ENCODE measurements around the gene TLL2. TPM values are rescaled to one million over a fixed set of nuclear protein-coding genes. Genes with fewer than 3 reads are reported as not detected.

Gene TLL2
- total and polyA plus RNA-seq, 9 of the 15 experiments (the other 6 are each of a cell fraction or from before 2014, with no cell fraction given) = 0.09 TPM; not detected in 8

DNA sequence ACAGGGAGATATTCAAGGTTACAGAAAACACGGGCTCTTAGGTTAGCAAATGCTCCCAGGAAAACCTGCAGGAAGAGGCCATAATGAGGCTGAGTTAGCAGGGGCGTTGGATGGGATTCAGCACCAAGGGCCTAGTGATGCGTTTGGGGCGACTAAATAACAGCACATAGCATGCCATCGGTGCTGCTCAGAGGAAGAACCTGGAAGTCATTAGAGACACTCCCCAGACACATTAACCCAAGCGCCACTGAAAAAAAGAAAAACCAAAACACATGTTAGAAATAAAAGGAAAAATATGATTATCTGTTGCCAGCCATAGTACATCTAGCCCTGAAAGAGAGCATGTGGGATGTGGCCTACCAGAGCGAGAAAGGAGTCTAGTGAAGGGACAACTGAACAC, 126.1 kb downstream of the TLL2 start:
- Histone ChIP-seq H3K27me3 (ENCODE audit: control insufficient read depth in 2 of 2, insufficient read depth in 2 of 2, low read length in 2 of 2) (peaks cover 0 to 60% of the 10 kb centered on the region in 2 experiments), H4K20me1 (replicated peaks; ENCODE audit: control insufficient read depth, insufficient read depth, low read length) (no peaks in the 10 kb centered on the region), H3K4me3 (no peak overlapping the region), H3K9me3 (replicated peaks; ENCODE audit: control insufficient read depth, insufficient read depth, low read depth, low read length) (no peaks in the 10 kb centered on the region), H3K9me1 (ENCODE audit: control insufficient read depth, insufficient read depth, low read length) (no peaks in the 10 kb centered on the region), H3K36me3 (ENCODE audit: control insufficient read depth, insufficient read depth, low read length) (no peaks in the 10 kb centered on the region), H3K27ac (ENCODE audit: extremely low read depth, low read depth, low read length) (no peak overlapping the region), H2AFZ (ENCODE audit: low read depth, low read length) (no peak overlapping the region), H3K4me2 (ENCODE audit: insufficient read depth, low read length) (no peak overlapping the region), H3K79me2 (ENCODE audit: control insufficient read depth, insufficient read depth, low read length) (no peaks in the 10 kb centered on the region), H3K4me1 (replicated peaks in 1 of 2; ENCODE audit: control insufficient read depth in 2 of 2, insufficient read depth in 2 of 2, low read length in 2 of 2) (no peaks in the 10 kb centered on the region), H3K9ac (ENCODE audit: insufficient read depth in 1 of 2, low read depth in 2 of 2, low read length in 2 of 2) (no peak overlapping the region)
- FAIRE-seq (no peak), DNase-seq (ENCODE audit: extremely low read depth in 1 of 4, low spot score in 3 of 4) (no peak), ATAC-seq (no peak)
- WGBS (ENCODE audit: insufficient coverage, low coverage, missing lambda C conversion rate) = 1% methylated on average over 7 of the region's 7 CpGs
- no TSS peak for BruUV-seq (replicated peaks)
- in situ Hi-C loops (cut with MboI) (no loop called here), intact Hi-C loops (cut with micrococcal nuclease) (no loop called here)
- ChIA-PET CTCF (ENCODE audit: low intra/inter-chr PET ratio) (no interaction called here), POLR2A (no interaction called here)
- TF ChIP-seq MEF2A (IDR thresholded peaks at IDR 0.05; ENCODE audit: control insufficient read depth, low read depth, low read length) (no peak), ZNF717 (CRISPR knock-in tag; IDR thresholded peaks at IDR 0.05) (no peak), HCFC1 (IDR thresholded peaks at IDR 0.05; ENCODE audit: low read depth, low read length) (no peak), OTX1 (CRISPR knock-in tag; IDR thresholded peaks at IDR 0.05) (no peak), ILK (tag; IDR thresholded peaks at IDR 0.05; ENCODE audit: borderline replicate concordance, low read depth) (no peak), CTBP1 (IDR thresholded peaks at IDR 0.05; ENCODE audit: borderline replicate concordance) (no peak), BRD9 (IDR thresholded peaks at IDR 0.05; ENCODE audit: low read depth, partially characterized antibody) (no peak), SNRNP70 (optimal IDR thresholded peaks at IDR 0.05; ENCODE audit: low read depth, low read length) (no peak), ZNF24 (IDR thresholded peaks at IDR 0.05) (no peak), ZKSCAN3 (CRISPR knock-in tag; IDR thresholded peaks at IDR 0.05) (no peak), POLR2G (IDR thresholded peaks at IDR 0.05; ENCODE audit: low read depth, low read length) (no peak), ILF3 (IDR thresholded peaks at IDR 0.05; ENCODE audit: borderline replicate concordance) (no peak), ZNF3 (CRISPR knock-in tag; IDR thresholded peaks at IDR 0.05) (no peak), ZNF124 (CRISPR knock-in tag; IDR thresholded peaks at IDR 0.05) (no peak)
- TF ChIP-seq, protein P1, sequence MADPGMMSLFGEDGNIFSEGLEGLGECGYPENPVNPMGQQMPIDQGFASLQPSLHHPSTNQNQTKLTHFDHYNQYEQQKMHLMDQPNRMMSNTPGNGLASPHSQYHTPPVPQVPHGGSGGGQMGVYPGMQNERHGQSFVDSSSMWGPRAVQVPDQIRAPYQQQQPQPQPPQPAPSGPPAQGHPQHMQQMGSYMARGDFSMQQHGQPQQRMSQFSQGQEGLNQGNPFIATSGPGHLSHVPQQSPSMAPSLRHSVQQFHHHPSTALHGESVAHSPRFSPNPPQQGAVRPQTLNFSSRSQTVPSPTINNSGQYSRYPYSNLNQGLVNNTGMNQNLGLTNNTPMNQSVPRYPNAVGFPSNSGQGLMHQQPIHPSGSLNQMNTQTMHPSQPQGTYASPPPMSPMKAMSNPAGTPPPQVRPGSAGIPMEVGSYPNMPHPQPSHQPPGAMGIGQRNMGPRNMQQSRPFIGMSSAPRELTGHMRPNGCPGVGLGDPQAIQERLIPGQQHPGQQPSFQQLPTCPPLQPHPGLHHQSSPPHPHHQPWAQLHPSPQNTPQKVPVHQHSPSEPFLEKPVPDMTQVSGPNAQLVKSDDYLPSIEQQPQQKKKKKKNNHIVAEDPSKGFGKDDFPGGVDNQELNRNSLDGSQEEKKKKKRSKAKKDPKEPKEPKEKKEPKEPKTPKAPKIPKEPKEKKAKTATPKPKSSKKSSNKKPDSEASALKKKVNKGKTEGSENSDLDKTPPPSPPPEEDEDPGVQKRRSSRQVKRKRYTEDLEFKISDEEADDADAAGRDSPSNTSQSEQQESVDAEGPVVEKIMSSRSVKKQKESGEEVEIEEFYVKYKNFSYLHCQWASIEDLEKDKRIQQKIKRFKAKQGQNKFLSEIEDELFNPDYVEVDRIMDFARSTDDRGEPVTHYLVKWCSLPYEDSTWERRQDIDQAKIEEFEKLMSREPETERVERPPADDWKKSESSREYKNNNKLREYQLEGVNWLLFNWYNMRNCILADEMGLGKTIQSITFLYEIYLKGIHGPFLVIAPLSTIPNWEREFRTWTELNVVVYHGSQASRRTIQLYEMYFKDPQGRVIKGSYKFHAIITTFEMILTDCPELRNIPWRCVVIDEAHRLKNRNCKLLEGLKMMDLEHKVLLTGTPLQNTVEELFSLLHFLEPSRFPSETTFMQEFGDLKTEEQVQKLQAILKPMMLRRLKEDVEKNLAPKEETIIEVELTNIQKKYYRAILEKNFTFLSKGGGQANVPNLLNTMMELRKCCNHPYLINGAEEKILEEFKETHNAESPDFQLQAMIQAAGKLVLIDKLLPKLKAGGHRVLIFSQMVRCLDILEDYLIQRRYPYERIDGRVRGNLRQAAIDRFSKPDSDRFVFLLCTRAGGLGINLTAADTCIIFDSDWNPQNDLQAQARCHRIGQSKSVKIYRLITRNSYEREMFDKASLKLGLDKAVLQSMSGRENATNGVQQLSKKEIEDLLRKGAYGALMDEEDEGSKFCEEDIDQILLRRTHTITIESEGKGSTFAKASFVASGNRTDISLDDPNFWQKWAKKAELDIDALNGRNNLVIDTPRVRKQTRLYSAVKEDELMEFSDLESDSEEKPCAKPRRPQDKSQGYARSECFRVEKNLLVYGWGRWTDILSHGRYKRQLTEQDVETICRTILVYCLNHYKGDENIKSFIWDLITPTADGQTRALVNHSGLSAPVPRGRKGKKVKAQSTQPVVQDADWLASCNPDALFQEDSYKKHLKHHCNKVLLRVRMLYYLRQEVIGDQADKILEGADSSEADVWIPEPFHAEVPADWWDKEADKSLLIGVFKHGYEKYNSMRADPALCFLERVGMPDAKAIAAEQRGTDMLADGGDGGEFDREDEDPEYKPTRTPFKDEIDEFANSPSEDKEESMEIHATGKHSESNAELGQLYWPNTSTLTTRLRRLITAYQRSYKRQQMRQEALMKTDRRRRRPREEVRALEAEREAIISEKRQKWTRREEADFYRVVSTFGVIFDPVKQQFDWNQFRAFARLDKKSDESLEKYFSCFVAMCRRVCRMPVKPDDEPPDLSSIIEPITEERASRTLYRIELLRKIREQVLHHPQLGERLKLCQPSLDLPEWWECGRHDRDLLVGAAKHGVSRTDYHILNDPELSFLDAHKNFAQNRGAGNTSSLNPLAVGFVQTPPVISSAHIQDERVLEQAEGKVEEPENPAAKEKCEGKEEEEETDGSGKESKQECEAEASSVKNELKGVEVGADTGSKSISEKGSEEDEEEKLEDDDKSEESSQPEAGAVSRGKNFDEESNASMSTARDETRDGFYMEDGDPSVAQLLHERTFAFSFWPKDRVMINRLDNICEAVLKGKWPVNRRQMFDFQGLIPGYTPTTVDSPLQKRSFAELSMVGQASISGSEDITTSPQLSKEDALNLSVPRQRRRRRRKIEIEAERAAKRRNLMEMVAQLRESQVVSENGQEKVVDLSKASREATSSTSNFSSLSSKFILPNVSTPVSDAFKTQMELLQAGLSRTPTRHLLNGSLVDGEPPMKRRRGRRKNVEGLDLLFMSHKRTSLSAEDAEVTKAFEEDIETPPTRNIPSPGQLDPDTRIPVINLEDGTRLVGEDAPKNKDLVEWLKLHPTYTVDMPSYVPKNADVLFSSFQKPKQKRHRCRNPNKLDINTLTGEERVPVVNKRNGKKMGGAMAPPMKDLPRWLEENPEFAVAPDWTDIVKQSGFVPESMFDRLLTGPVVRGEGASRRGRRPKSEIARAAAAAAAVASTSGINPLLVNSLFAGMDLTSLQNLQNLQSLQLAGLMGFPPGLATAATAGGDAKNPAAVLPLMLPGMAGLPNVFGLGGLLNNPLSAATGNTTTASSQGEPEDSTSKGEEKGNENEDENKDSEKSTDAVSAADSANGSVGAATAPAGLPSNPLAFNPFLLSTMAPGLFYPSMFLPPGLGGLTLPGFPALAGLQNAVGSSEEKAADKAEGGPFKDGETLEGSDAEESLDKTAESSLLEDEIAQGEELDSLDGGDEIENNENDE (IDR thresholded peaks at IDR 0.05; ENCODE audit: low read depth, low read length) = no peak

All from K562 (cell line).